ENCODE results near the gene GRIK4.

GRIK4 gene

DNA sequence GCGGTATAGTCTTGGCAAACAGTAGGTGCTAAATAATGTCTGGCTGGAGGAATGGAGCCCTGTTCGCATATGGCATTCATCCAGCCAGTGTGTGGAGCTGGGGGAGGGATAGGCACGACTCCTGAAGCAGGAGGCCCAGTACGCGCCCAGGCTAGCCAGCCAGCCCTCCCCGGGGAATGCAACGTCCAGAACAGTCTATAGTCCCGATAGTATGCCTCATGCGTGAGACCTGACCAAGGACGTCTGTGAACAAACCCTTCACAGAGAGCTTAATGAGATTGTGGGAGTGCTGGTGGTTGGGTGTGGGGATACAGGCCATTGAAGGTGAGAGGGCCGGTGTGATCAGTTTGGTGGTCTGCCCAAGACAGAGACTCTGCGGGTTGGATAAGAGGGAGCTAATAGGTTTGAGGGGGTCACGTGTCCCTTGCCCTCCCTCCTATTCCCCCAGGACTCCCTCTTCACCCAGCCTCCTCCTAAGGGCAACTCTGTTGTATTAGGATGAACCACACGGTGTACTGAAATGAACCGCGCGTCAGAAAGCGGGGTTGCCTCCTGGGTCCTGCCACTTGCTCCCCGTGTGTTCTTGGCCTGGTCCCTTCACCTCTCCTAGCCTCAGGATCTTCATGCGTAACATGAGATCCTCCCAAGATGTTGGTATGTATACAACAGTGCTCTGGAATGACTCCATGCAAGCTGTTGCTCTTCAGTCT lies 987 bp upstream of the GRIK4 start:
- DNase-seq, result no peak

DNA sequence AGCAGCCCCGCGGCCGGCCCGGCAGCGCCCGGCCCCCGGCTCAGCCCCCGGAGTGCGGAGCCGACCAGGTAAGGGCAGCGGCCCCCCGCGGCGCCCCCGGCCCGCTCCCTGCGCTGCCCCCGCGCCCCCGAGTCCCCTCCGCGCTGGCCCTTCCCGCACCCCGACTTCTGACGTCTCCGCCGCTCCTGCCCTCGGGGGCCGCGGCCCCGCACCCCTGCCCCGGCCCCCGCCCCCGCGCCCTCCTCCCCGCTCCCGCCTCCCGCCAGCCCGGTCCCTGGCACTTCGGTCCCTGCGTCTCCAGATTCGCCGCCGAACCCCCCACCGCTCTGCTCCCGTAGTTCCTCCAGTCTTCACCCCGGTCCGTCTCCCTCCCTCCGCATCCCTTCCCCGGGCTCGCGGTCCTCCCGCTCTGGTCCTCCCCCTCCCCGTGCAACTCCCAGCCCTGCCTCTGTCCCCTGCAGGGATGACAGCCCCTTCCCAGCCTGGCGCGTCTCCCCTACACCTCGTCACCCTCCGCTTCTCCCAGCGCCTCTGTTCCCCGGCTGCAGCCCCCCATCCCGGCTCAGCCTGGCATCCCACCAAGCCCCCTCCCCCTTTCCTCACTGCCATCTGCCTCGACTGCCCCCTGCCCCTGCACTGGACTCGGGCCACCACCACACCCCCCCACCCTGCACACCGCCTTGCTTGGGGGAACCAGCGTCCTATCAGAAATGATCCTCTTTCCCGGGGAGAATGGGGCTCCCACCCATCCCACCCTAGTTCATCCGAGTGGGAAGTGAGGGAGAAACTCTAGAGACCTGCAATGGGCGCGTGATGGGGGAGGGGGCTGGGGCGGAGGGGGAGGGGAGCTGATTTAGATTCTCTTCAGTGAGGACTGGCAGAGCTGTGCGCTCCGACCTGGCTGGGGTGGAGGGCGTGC lies 531 bp downstream of the GRIK4 start:
- DNase-seq, result no peak

DNA sequence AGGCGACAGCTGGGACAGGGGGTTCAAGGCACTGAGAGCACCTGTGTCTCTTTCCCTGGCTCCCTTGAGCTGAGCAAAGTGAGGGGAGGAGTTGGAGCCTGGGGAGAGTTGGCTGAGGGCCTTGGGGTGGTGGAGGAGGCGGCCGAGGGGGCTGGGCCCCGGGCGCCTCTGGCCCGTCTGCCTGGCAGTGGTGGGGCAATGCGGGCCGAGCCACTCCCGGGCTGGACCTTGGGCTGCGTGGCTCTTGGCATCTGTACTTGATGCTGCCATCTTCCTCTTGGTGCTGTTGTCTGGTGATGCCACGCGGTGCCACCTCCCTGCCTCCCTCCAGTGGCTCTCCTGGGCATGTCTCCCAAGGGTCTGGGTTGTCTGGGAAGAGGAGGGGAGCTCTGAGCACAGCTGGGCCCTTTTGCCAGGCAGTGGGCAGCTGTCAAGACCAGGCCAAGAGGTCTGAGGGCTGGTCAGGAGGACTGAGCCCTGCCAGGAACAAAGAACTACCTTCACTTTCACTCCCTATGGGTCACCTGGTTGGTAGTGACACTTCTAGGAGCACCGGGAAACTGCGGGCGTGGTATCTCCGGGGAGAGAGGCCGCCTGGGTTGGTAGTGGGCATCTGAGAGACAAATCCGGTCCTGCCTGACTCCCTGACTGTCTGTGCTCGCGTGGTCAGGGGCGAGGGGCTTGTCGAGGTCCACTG lies 1.3 kb downstream of the GRIK4 start:
- no peak for DNase-seq

DNA sequence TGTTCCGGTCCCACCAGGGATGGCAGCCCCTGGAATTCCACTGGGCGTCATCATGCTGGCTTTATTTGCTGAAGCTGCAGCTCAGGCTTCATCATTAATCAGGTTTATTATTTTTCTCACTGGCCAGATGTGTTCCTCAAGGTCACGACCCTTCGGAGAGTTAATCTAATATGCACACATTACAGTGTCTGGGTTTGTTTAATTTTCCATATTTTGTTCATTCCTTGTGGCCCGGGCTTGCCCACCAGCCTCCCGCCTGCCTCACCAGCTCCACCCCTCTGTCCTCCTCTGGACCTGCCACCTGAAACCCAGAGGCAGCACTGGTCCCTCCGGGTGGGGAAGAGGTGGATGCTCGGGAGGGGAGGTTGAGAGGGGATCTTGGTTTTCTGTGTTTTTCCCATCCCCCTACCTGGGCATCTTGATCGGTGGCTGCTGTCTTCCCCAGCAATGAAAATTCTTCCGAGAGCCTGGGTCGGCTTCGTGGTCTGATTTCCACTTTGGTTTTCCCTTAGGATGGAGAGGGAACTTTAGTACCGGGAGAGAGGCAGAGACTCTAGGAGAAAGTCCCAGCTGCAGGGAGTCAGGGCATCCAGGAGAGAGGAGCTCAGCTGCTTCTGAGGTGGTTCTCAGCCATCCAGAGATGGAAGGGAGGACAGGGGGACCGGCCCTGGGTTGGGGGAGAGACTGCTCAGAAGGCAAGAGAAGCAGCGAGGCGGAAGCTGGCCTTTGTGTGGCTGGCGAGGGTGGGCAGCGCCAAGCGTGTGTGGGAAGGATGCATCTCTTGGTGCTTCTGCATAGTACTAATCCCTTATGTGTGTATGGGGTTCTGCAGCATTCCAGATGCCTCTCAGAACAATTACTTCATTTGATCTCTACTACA lies 2.1 kb downstream of the GRIK4 start:
- DNase-seq, result no peak

DNA sequence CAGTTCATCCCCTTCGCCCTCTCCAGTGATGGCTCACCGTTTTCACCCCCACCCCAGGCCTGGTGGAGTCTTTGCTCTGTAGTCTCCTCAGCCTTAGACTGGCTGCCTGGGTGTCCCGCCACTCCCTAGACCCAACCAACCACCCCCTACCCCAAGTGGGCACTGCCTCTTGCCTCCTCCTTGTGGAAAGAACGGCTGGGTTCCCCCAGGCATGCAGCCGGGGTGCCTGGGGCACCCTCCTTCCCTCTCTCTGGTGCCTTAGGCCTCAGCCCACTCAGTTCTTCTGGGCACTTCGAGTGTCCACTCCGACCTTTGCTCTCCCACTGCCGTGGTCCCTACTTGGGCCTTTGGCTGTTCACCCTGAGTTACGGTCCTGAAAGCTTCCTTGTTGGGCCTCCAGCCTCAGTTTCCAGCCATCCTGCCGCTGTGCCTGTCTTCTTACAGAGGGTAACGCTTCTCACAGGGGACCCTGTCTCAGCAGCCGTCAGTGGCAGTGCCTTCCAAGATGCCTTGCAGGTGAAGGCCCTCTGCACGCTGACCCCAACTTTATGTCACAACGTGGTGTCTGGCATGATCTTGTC lies 3.1 kb downstream of the GRIK4 start:
- no peak for DNase-seq

DNA sequence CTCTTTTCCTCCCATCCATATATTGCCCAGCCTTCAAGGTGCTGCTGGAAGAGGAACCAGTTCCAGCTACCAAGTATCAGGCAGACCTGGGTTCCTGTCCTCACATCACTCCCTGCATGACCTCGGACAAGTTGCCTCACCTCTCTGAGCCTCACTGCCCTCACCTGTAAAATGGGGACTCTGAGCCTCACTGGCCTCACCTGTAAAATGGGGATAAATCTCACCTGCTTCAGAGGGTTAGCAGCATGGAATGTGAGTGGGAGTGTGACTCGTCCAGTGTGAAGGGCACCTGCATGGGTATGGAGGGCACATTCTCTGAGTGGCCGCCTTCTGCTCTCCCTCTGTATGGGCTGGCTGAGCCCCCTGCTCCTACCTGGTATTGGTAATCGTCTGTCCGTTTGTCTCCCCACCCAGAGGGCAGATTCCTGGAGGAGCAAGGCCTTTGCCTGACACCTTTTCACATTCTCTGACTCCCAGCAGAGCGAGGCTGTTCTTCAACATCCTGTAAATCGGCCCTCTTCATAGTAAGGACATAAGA lies 3.7 kb downstream of the GRIK4 start:
- DNase-seq, result no peak

DNA sequence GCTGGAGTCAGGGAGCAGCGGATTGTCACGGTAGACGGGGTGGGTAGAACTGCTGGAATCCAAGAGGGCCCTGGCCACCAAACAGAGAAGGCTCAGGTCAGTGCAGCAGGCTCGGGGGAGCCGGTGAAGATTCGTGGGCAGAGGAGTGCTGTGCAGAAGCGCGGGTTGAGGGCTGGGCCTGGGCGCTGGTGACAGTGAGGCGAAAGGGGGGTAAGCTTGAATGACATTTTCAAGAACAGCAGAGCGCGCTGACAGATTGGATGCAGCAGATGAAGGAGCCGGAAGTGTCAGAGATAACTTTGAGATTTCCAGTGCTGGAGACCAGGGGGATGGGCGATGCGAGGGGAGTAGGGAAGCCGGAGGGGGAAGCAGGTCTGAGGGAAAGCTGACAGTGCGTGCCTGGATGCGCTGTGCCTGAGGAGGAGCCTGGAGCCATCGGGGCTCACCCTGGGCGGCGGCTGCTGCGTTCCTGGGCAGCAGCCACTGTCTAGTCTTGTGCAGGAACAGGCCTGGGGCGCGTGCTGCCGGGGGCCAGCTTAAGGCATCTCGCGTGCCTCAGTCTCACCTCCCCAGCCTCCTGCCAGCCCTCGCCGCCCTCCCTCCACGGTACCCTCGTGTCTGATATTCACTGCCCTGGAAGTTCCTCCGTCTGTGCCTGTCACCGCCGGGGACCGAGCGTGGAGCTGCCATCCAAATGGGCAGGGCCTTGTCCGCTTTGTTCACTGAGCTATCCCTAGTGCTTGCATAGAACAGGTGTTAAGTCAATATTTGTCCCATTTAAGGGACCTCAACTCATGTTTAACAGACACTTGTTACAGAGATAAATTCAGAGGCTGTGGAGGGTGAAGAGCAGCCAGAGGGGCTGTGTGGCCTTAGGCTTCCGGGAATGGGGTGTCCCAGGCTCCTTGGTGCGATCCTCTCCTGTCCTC lies 5.2 kb downstream of the GRIK4 start:
- no peak for DNase-seq

DNA sequence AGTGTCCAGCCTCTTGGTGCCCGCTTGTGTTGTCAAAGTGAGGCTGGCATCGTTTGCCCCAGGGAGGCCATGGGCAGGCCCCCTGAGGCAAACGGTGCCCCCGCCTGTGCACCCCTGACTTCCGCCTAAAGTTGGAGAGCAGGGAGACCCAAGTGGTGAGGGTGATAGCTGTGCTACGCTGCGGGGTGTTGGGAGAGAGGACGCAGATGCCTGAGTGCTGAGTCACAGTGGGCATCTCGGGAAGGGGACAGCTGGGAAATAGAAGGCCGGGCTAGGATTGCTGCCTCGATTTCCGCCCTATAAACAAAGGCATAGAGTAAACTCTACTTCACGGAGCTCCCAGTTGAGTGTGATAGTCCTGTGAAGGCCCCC lies 5.8 kb downstream of the GRIK4 start:
- DNase-seq, result no peak

DNA sequence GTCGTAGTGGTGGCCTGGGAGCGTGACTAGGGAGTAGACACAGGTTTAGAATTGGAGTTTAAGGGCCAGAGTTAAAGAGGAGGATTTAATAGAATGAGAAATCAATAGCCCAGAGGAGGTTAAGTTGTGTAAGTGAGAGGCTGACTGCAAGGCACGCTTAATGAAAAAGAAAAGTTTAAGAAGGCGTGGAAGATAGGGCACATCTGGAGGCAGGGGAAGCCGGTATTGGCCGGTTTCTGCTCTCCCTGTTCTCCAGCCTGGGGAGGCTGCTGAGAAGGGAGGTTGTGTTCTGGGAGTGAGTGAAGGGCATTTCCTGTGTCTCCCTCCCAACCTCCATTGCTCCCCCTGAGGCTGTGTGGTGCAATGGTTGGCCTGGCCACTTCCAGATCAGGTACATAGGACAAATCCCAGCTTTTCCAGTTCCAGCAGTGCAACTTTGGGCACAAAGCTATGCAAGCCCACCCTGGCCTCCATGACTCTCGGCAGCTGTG lies 6.3 kb downstream of the GRIK4 start:
- no peak for DNase-seq

DNA sequence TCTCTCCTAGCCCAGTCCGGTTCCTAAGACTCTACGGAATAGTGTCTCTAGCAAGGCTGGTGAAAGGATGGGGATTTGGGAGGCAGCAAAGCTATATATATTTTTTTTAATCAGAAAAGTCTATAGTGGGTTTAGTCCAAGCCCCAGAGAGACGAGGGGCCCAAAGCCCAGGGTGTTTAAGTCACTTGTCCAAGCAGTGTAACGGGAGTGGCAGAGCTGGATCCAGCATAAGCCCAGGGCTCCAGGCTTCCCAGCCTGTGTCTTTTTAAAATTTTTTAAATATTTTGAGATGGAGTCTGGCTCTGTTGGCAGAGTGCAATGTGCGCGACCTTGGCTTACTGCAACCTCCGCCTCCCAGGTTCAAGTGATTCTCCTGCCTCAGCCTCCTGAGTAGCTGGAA lies 6.8 kb downstream of the GRIK4 start:
- DNase-seq, result no peak

DNA sequence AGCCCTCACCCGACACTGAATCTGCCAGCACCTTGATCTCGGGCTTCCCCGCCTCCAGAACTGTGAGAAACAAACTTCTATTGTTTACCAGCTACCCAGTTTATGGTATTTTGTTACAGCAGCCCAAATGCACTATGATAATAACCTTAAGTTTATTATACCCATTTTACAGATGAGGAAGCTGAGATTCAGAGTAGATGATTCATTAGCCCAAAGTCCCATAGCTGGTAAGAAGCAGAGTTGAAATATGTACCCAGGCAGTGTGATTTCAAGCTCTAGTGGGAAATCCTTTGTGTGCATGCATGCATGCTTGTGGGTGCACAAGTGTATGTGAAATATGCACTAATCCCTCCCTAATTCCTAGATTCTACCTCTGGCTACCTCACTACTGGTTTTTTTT lies 7.9 kb downstream of the GRIK4 start:
- no peak for DNase-seq

DNA sequence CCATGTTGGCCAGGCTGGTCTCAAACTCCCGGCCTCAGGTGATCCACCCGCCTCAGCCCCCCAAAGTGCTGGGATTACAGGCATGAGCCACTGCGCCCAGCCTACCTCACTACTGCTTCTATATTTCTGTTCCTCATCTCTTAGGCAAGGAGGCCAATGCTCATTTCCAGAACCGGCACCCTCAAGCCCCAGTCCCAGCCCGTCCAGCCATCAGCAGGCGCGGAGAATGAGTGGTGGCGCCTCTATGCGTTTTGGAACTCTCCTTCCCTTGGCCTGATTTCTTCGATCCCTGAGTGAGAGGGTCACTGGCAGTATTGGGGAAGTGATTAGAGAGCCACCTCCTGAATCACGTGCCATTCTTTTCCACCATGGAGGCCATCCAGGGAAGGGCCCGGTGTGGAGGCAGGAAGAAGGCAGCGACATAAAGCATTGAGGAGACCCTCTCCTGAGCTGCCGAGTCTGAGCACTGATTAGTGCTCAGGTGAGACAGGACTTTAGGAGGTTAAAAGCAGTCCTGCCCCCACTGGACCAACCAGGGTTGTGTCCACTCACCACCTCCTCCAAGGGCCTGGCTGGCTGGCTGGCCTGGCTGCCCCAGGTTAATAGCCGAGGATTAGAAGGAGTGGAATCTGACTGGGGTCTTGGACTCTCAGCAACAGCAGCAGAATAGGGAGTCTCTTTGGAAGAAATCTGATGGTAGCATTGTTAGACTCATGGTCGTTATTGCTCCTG lies 8.7 kb downstream of the GRIK4 start:
- DNase-seq, result no peak

DNA sequence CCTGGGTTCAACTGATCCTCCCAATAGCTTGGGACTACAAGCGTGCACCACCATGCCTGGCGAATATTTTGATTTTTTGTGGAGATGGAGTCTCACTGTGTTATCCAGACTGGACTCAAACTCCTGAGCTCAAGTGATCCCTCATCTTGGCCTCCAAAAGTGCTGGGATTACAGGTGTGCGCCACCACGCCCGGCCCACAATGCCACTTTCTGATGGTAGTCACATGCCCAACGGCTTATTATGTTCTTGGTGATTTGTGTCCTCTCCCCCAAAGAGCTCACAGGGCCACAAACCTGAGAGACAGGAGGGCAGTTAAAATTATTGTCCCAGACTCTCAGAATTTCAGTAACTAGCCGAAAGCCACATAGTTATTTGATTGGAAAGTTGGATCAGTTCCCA lies 9.6 kb downstream of the GRIK4 start:
- no peak for DNase-seq

DNA sequence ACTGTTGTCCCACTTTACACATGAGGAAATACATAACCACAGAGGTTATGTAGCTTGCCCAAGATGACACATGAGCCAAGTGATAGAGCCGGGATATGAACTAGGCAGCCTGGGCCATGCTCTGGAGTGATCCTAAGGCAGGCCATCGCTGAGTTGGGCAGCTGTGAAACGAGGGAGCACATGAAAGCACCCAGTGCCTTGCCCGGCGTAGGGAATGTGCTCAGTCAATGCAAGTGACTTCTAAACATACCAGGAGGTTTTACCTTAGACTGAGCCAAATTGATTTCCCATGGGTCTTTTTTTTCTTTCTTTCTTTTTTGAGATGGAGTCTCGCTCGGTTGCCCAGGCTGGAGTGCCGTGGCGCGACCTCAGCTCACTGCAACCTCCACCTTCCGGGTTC lies 10.5 kb downstream of the GRIK4 start:
- no peak for DNase-seq

DNA sequence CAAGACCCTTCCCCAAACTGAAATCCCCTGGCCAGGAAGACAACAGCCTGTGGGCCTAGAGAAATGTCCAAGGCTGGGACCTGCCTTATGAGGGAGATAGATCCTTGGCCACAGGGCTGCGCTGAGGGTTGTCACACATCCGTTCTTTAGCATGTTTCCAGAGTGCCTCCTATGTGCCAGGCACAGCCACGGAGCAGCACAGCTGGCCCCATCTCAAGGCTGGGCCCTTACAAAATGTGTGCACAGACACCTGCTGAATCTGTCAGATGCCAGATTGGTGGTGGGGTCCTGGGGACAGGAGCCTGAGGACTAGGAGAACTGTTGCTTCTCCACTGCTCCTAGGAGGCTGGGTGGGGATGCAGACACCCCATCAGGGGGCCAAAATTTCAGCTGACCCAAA lies 11.2 kb downstream of the GRIK4 start:
- DNase-seq, result no peak

DNA sequence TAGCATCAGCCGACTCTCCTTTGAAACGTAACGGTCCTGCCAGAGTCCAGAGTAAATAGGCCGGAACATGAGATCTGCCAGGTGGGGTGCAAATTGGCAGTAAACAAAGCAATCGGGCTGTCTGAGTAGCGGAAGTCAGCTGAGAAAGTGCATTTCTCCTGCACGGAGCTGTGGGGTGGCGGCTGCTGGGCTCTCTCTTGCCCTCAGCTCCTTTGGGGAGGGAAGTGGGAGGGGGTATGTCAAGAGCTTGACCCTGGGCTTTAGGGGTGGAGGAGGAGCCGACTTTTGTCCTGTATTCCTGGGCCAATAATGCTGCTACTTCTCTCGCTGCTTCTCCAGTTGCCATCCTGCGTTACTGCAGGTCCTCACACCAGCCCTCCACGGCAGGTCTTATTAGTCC lies 11.6 kb downstream of the GRIK4 start:
- no peak for DNase-seq

DNA sequence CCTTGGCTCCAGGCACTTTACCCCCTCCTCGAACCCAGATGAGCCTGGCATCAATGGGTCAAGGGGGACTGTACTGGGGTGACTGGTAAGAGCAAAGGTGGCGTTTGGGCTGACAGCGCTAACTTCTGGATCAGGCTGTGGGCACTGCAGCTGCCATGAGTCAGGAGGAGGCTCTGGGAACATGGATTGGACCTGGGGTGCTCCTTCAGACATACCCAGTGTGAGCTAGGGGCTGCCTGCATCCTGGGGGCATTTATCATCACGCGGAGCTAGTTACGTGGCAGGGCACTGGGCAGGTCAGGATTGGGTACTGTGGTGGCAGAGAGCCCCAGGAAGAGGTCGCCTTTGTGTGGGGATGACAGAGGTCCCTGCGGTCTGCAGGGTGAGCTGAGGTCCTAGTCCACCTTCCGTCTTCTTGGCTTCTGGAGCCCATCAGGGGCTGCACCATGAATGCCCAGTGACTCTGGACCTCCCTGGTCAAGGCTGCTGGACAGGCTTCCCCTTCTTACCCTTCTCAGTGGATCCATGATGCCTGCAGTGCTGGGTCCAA lies 13.1 kb downstream of the GRIK4 start:
- DNase-seq, result no peak

DNA sequence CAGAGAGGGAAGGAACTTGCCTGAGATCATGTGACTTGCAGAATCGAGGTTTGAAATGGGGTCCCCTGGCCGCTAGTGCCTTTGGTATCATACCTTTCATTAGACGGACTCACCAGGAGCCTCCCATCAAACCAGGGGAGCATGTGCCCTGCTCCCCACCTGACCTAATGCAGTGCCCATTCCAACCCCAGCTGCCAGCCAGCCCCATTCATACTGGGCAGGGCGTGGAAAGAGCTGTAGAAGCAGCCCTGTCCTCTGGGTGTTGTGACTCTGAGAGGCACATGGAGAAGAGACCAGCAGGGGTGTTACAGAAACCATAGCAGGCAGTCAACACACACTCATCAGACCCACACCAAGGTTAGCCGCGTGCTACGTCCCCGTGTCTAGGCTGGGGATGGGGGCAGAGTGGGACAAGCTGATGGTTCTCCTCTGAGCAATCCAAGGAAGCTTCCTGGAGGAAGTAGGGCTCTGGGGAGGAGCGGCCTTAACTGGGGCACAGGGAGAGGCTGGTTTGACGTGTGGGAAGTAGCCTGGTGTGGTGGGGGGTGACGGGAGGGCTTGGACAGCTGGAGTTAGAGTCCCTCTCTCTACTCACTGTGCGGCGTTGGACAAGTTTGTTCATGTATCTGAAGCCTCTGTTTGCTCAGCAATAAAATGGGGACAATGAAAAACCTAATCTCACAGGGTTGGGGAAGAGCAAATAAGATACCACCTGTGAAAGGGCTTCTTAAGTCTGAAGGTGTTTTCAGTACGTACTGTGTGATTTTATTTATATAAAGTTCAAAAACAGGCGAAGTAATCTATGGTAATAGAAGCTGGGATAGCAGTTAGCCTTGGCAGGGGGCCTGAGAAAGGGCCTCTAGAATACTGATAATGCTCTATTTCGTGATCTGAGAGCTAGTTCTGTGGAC lies 14.0 kb downstream of the GRIK4 start:
- no peak for DNase-seq

DNA sequence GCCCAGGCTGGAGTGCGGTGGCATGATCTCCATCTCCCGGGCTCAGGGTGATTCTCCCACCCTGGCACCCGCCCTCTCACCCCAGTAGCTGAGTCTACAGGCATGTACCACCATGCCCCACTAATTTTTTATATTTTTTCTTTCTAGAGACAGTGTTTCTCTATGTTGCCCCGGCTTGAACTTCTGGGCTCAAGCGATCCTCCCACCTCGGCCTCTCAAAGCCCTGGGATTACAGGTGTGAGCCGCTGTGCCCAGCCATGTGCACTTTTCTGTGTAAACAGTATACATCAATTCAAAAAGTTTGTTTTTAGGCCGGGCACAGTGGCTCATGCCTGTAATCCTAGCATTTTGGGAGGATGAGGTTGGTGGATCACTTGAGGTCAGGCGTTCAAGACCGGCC lies 14.7 kb downstream of the GRIK4 start:
- DNase-seq, result no peak

Data from RPMI8226 (cell line).